Stimulated activated naive CD8-positive, alpha-beta T cell treated with anti-CD3 and anti-CD28 coated beads, Interleukin-15, Interleukin-2, amounts not matched to agents 100 U/mL and 50 U/mL, for 24 hours (primary cell): Measurements from ENCODE around the gene PLXNA2.

ENCODE experiments used
- ATAC-seq: fragments of 150-1000 bp; cut with Tn5 transposase; one replicate; pipeline ENCODE4 v1.10.0; 2021
- DNase-seq: peaks from one replicate; pipeline ENCODE4 v3.0.0; 2021

The PLXNA2 gene

GRCh38 chr1:208045463-208046260 lies 198.5 kb downstream of the PLXNA2 start:
- ATAC-seq: no peak
- DNase-seq: no peak

GRCh38 chr1:208044589-208045462 lies 199.4 kb downstream of the PLXNA2 start:
- ATAC-seq: no peak

GRCh38 chr1:208043691-208044181 lies 200.4 kb downstream of the PLXNA2 start:
- DNase-seq (no peak), ATAC-seq (no peak)

More at GRCh38 chr1:208044589-208045462, 199.4 kb downstream of the PLXNA2 start:
- no peak for DNase-seq

- DNase-seq (no peak), ATAC-seq (no peak)
Observed at GRCh38 chr1:208042868-208043267, 201.3 kb downstream of the PLXNA2 start.

- ATAC-seq: no peak
- DNase-seq: no peak
Observed at GRCh38 chr1:208042041-208042615, 202.1 kb downstream of the PLXNA2 start.

- ATAC-seq (no peak), DNase-seq (no peak)
Observed at GRCh38 chr1:208041505-208041904, 202.7 kb downstream of the PLXNA2 start.

GRCh38 chr1:208040821-208041297 lies 203.3 kb downstream of the PLXNA2 start:
- DNase-seq: no peak
- ATAC-seq: no peak

- ATAC-seq (no peak), DNase-seq (no peak)
Observed at GRCh38 chr1:208039536-208040332, 204.4 kb downstream of the PLXNA2 start.

- DNase-seq (no peak), ATAC-seq (no peak)
Observed at GRCh38 chr1:208038303-208038702, 205.9 kb downstream of the PLXNA2 start.

- ATAC-seq (no peak), DNase-seq (no peak)
Observed at GRCh38 chr1:208036918-208037766, 207.0 kb downstream of the PLXNA2 start.

GRCh38 chr1:208036106-208036808 lies 207.9 kb downstream of the PLXNA2 start:
- no peak for ATAC-seq
- DNase-seq: no peak

- DNase-seq (no peak), ATAC-seq (no peak)
Observed at GRCh38 chr1:208034135-208034534, 210.0 kb downstream of the PLXNA2 start.

- no peak for DNase-seq
- ATAC-seq: no peak
Observed at GRCh38 chr1:208033236-208033635, 210.9 kb downstream of the PLXNA2 start.

- DNase-seq: no peak
- no peak for ATAC-seq
Observed at GRCh38 chr1:208031932-208032320, 212.3 kb downstream of the PLXNA2 start.

- no peak for ATAC-seq
- DNase-seq: no peak
Observed at GRCh38 chr1:208031316-208031931, 212.8 kb downstream of the PLXNA2 start.

GRCh38 chr1:208030288-208031091 lies 213.7 kb downstream of the PLXNA2 start:
- ATAC-seq (no peak), DNase-seq (no peak)

GRCh38 chr1:208029381-208030287 lies 214.6 kb downstream of the PLXNA2 start:
- no peak for ATAC-seq
- no peak for DNase-seq

GRCh38 chr1:208028526-208028925 lies 215.7 kb downstream of the PLXNA2 start:
- DNase-seq (no peak), ATAC-seq (no peak)
